CD14-positive monocyte (primary cell): ENCODE data around the gene OR1F1. TPM values are rescaled to one million over a fixed set of nuclear protein-coding genes. Genes with fewer than 3 reads are reported as not detected.

Source experiments
- DNase-seq, 3 donors: peaks; one replicate each; pipeline ENCODE4 v3.0.0-alpha.2; 2011 to 2022
- H2AFZ ChIP-seq: 2 replicates; pipeline ENCODE4 v1.6.0; 2012; ENCODE audit warnings: mild to moderate bottlenecking, low read depth, low read length, inconsistent platforms; ENCODE audit not compliant: insufficient read depth, poor library complexity, severe bottlenecking
- H3K27ac ChIP-seq, 2 donors: 1 replicate in 1 of 2; 2 replicates in 1 of 2; pipeline ENCODE4 v1.5.1; 2012 to 2013; ENCODE audit warnings: low read length in 2 of 2, control low read depth in 1 of 2, inconsistent platforms in 1 of 2, low read depth in 1 of 2, mild to moderate bottlenecking in 1 of 2
- H3K27me3 ChIP-seq, 2 donors: one replicate each; pipeline versions ENCODE4 v1.6.0 to v1.6.1; 2011 to 2013; ENCODE audit warnings: low read length in 2 of 2; ENCODE audit not compliant: control insufficient read depth in 2 of 2, insufficient read depth in 2 of 2
- H3K36me3 ChIP-seq, 2 donors: replicated peaks in 1 of 2; 1 replicate in 1 of 2; 2 replicates in 1 of 2; pipeline versions ENCODE4 v1.5.1 to v1.6.1; 2012 to 2013; ENCODE audit warnings: low read length in 2 of 2, control low read depth in 1 of 2, inconsistent platforms in 1 of 2, mild to moderate bottlenecking in 1 of 2; ENCODE audit not compliant: insufficient read depth in 2 of 2, control insufficient read depth in 1 of 2
- H3K4me1 ChIP-seq, 2 donors: 1 replicate in 1 of 2; 2 replicates in 1 of 2; pipeline versions ENCODE4 v1.5.1 to v1.6.1; 2012 to 2013; ENCODE audit warnings: low read length in 2 of 2, control low read depth in 1 of 2, inconsistent platforms in 1 of 2, mild to moderate bottlenecking in 1 of 2, moderate library complexity in 1 of 2; ENCODE audit not compliant: insufficient read depth in 2 of 2, control insufficient read depth in 1 of 2
- H3K4me2 ChIP-seq: replicated peaks from 2 replicates; pipeline ENCODE3; 2012; ENCODE audit warnings: low read length, moderate library complexity, mild to moderate bottlenecking; ENCODE audit not compliant: poor library complexity, severe bottlenecking; ENCODE audit errors: extremely low read depth
- H3K4me3 ChIP-seq, 3 experiments: fragments of 200-600 bp in 1 of 3; sonication (generic) in 1 of 3; replicated peaks in 1 of 3; 1 replicate in 2 of 3; 2 replicates in 1 of 3; pipeline ENCODE4 v1.5.1; 2011 to 2013; ENCODE audit warnings: low read length in 3 of 3, mild to moderate bottlenecking in 3 of 3, control low read depth in 2 of 3, low read depth in 2 of 3, inconsistent platforms in 1 of 3, moderate library complexity in 1 of 3
- H3K79me2 ChIP-seq: 2 replicates; pipeline ENCODE4 v1.6.0; 2012; ENCODE audit warnings: mild to moderate bottlenecking, control low read depth, inconsistent platforms, low read length, moderate library complexity; ENCODE audit not compliant: insufficient read depth
- H3K9ac ChIP-seq: 2 replicates; pipeline ENCODE4 v1.6.0; 2017; ENCODE audit warnings: low read length, mild to moderate bottlenecking; ENCODE audit not compliant: insufficient read depth, poor library complexity, severe bottlenecking
- H3K9me3 ChIP-seq, 2 donors: replicated peaks in 1 of 2; 1 replicate in 1 of 2; 2 replicates in 1 of 2; pipeline versions ENCODE4 v1.5.1 to v1.6.1; 2012 to 2013; ENCODE audit warnings: low read length in 2 of 2, control low read depth in 1 of 2; ENCODE audit not compliant: control insufficient read depth in 1 of 2, insufficient read depth in 1 of 2
- H4K20me1 ChIP-seq: 2 replicates; pipeline ENCODE4 v1.6.0; 2012; ENCODE audit warnings: mild to moderate bottlenecking, low read length, control low read depth, moderate library complexity; ENCODE audit not compliant: insufficient read depth
- H3K27ac Mint-ChIP-seq, 7 donors: one replicate each; pipeline ENCODE4 v1.8.0; 2020; ENCODE audit warnings: mild to moderate bottlenecking in 7 of 7, mixed read lengths in 7 of 7, moderate library complexity in 6 of 7, inconsistent platforms in 2 of 7
- H3K27me3 Mint-ChIP-seq, 3 donors: one replicate each; pipeline ENCODE4 v1.8.0; 2021 to 2022; ENCODE audit warnings: low read depth in 3 of 3, mild to moderate bottlenecking in 3 of 3, mixed read lengths in 3 of 3, moderate library complexity in 3 of 3, inconsistent platforms in 1 of 3
- H3K36me3 Mint-ChIP-seq, 2 donors: one replicate each; pipeline ENCODE4 v1.8.0; 2020; ENCODE audit warnings: mixed read lengths in 2 of 2, inconsistent platforms in 1 of 2, mild to moderate bottlenecking in 1 of 2
- H3K4me1 Mint-ChIP-seq: one replicate; pipeline ENCODE4 v1.8.0; 2020; ENCODE audit warnings: mild to moderate bottlenecking, mixed read lengths
- H3K4me3 Mint-ChIP-seq, 2 donors: one replicate each; pipeline ENCODE4 v1.8.0; 2020; ENCODE audit warnings: mild to moderate bottlenecking in 2 of 2, mixed read lengths in 2 of 2, moderate library complexity in 1 of 2
- H3K9me3 Mint-ChIP-seq, 7 donors: one replicate each; pipeline ENCODE4 v1.8.0; 2020 to 2022; ENCODE audit warnings: mixed read lengths in 7 of 7, mild to moderate bottlenecking in 6 of 7, moderate library complexity in 6 of 7, inconsistent platforms in 2 of 7
- CTCF ChIP-seq: fragments of 200-600 bp; IDR thresholded peaks from one replicate; pipeline ENCODE4 v1.8.0; 2022; ENCODE audit warnings: antibody characterized with exemption, mild to moderate bottlenecking
- WGBS: methylation state at CpG from one replicate; pipeline ENCODE4 v1.1.5; 2013; ENCODE audit warnings: missing lambda C conversion rate; ENCODE audit not compliant: insufficient coverage; 5-methylcytosine and 5-hydroxymethylcytosine counted together
- intact Hi-C, 2 donors: fragments of 100-400 bp; cut with micrococcal nuclease; formaldehyde crosslinking; loops; one replicate each; pipeline versions ENCODE4 v1.15.0 to v1.15.1; 2023
- polyA plus RNA-seq, 3 donors: library from polyadenylated mRNA; depleted of rRNA in 1 of 3; unstranded in 2 of 3; stranded (reverse) in 1 of 3; fragments of 300-500 nt in 2 of 3; fragments of >200 nt in 1 of 3; fragmentation: Illumina TruSeq in 2 of 3; gene quantifications; 1 replicate in 2 of 3; 2 replicates in 1 of 3; pipeline ENCODE4 v1.2.3, GENCODE V29; 2012 to 2021

The OR1F1 gene
- polyA plus RNA-seq, 3 donors: not detected

- DNase-seq: no peak
- H3K9me3 Mint-ChIP-seq: peaks cover 11 to 22% (median 16%) of the 10 kb centered on the region in 7 donors
- intact Hi-C loops: loop anchor here (2.0 to 5.0 kb wide), 3 partner anchors 24 to 163 kb away; partner anchors contain the start of gene ZNF263 (in 1 of the 2)
- peak overlapping the region; percentile 92 for H2AFZ ChIP-seq
- peak overlapping the region; percentile 97 to 99 (median 99) for H3K27ac Mint-ChIP-seq
- WGBS: under 1% methylated on average over 18 of the region's 18 CpGs
- H3K27ac ChIP-seq: peak overlapping the region; percentile 86 to 97
- H3K4me1 Mint-ChIP-seq: peaks cover 18% of the 10 kb centered on the region
- H3K9ac ChIP-seq: peak overlapping the region; percentile 79
- H3K4me3 ChIP-seq: peak overlapping the region; percentile 73 to 97 (median 75)
- no peaks in the 10 kb centered on the region for H3K27me3 ChIP-seq
- peaks cover 12 to 13% of the 10 kb centered on the region in 2 donors for H3K4me1 ChIP-seq
- peak overlapping the region; percentile 95 for H3K4me2 ChIP-seq
- H3K79me2 ChIP-seq: peaks cover 10% of the 10 kb centered on the region
- TF ChIP-seq CTCF: no peak
- H4K20me1 ChIP-seq: peaks cover 29% of the 10 kb centered on the region
- H3K36me3 Mint-ChIP-seq: peaks cover 35 to 45% of the 10 kb centered on the region in 2 donors
- peaks cover 0 to 2% (median 1%) of the 10 kb centered on the region in 3 donors for H3K27me3 Mint-ChIP-seq
- H3K9me3 ChIP-seq: peaks cover 10 to 19% of the 10 kb centered on the region in 2 donors
- H3K36me3 ChIP-seq: peaks cover 28 to 36% of the 10 kb centered on the region in 2 donors
- peak overlapping the region; percentile 91 to 96 for H3K4me3 Mint-ChIP-seq
Observed at GRCh38 chr16:3234543-3234856, 46.5 kb downstream of the OR1F1 start.

- Histone ChIP-seq H3K27ac (peak within 1 kb of the TSS; percentile 86 to 97), H2AFZ (peak within 1 kb of the TSS; percentile 92), H3K79me2 (peaks cover 10% of the 10 kb centered on the region), H3K9ac (peak within 1 kb of the TSS; percentile 79), H4K20me1 (peaks cover 34% of the 10 kb centered on the region), H3K4me1 (peaks cover 12 to 13% of the 10 kb centered on the region in 2 donors), H3K36me3 (peaks cover 26 to 34% of the 10 kb centered on the region in 2 donors), H3K27me3 (no peaks in the 10 kb centered on the region), H3K4me3 (peak within 1 kb of the TSS; percentile 73 to 97 (median 75)), H3K9me3 (peaks cover 5 to 18% of the 10 kb centered on the region in 2 donors), H3K4me2 (peak within 1 kb of the TSS; percentile 95)
- H3K4me1 Mint-ChIP-seq: peaks cover 18% of the 10 kb centered on the region
- peaks cover 36 to 43% of the 10 kb centered on the region in 2 donors for H3K36me3 Mint-ChIP-seq
- peaks cover 0 to 2% (median 1%) of the 10 kb centered on the region in 3 donors for H3K27me3 Mint-ChIP-seq
- intact Hi-C loops: loop anchor here (2.0 to 5.0 kb wide), 3 partner anchors 24 to 162 kb away; partner anchors contain the start of gene ZNF263 (in 1 of the 2)
- H3K27ac Mint-ChIP-seq: peak within 1 kb of the TSS; percentile 97 to 99 (median 99)
- peak within 1 kb of the TSS; percentile 91 to 96 for H3K4me3 Mint-ChIP-seq
- H3K9me3 Mint-ChIP-seq: peaks cover 9 to 17% (median 14%) of the 10 kb centered on the region in 7 donors
- TF ChIP-seq CTCF: no peak
- under 1% methylated on average over 46 of the region's 59 CpGs for WGBS
- DNase-seq: peak; percentile 88 to 91 (median 91)
Observed at GRCh38 chr16:3234857-3235561, 47.0 kb downstream of the OR1F1 start, which contains the start of gene ZNF200. ZNF200 (minus strand) TSS chr16:3235158; CDS start chr16:3233755, 1,403 bp downstream.
